K562 (cell line): Measurements from ENCODE around the gene ACTR1B. TPM values are rescaled to one million over a fixed set of nuclear protein-coding genes. Genes with fewer than 3 reads are reported as not detected.
A peak's percentile ranks its signal among the peaks of the same experiment; 100 is the strongest.

Experiments
- ATAC-seq: fragments of 200-7000 bp; cut with Tn5 transposase; 3 replicates; pipeline ENCODE4 v1.9.1; 2020; ENCODE audit warnings: moderate library complexity
- BruUV-seq: library from RNA; stranded (reverse); fragments of 400-500 nt; replicated peaks from 2 replicates; lab custom pipeline; 2021; lab: Mats Ljungman, UMichigan
- CTCF ChIA-PET: fragments of 300-600 bp; formaldehyde crosslinking; extraction: SDS; loops from one replicate; lab custom pipeline; 2021; ENCODE audit warnings: low intra/inter-chr PET ratio; lab: Yijun Ruan, JAX
- POLR2A ChIA-PET: fragments of 300-600, 350-650 bp; sonication (Branson Sonifier 250); formaldehyde crosslinking; extraction: SDS; loops from one replicate; lab custom pipeline; 2021; ENCODE audit warnings: antibody characterized with exemption, inconsistent platforms; lab: Yijun Ruan, JAX
- DNase-seq, 4 experiments: peaks; one replicate each; pipeline versions ENCODE4 v3.0.0 to v3.0.0-alpha.2; 2011 to 2018; ENCODE audit warnings: low spot score in 3 of 4, mixed read lengths in 3 of 4; ENCODE audit errors: extremely low read depth in 1 of 4
- FAIRE-seq: peaks from 2 replicates; lab custom pipeline; 2011; peaks lifted over from hg19 to GRCh38; lab: Jason Lieb, UNC
- H2AFZ ChIP-seq: 2 replicates; pipeline ENCODE4 v1.6.0; 2011; ENCODE audit warnings: low read depth, low read length, control low read depth, inconsistent platforms
- H3K27ac ChIP-seq: fragments of 200-600 bp; 3 replicates; pipeline ENCODE4 v1.8.0; 2011; ENCODE audit warnings: low read depth, mild to moderate bottlenecking, control low read depth, inconsistent platforms, low read length, moderate library complexity, mixed read lengths; ENCODE audit errors: extremely low read depth
- H3K27me3 ChIP-seq, 2 experiments: fragments of 300-600 bp in 1 of 2; 2 replicates in 1 of 2; 3 replicates in 1 of 2; pipeline versions ENCODE4 v1.6.0 to v1.8.0; 2011; ENCODE audit warnings: inconsistent platforms in 2 of 2, low read length in 2 of 2, mild to moderate bottlenecking in 1 of 2, mixed read lengths in 1 of 2, moderate library complexity in 1 of 2; ENCODE audit not compliant: control insufficient read depth in 2 of 2, insufficient read depth in 2 of 2
- H3K36me3 ChIP-seq: fragments of 300-600 bp; 3 replicates; pipeline ENCODE4 v1.8.0; 2011; ENCODE audit warnings: mild to moderate bottlenecking, low read length, inconsistent platforms; ENCODE audit not compliant: control insufficient read depth, insufficient read depth
- H3K4me1 ChIP-seq, 2 experiments: fragments of 200-600 bp in 1 of 2; replicated peaks in 1 of 2; 2 replicates in 1 of 2; 3 replicates in 1 of 2; pipeline versions ENCODE4 v1.5.1 to v1.8.0; 2011; ENCODE audit warnings: inconsistent platforms in 2 of 2, low read length in 2 of 2, mild to moderate bottlenecking in 1 of 2, mixed read lengths in 1 of 2, moderate library complexity in 1 of 2; ENCODE audit not compliant: control insufficient read depth in 2 of 2, insufficient read depth in 2 of 2
- H3K4me2 ChIP-seq: 2 replicates; pipeline ENCODE4 v1.6.1; 2011; ENCODE audit warnings: low read length, control low read depth, inconsistent platforms, mixed read lengths; ENCODE audit not compliant: insufficient read depth
- H3K4me3 ChIP-seq: fragments of 200-600 bp; sonication (generic), shearing (Covaris generic); 2 replicates; pipeline ENCODE4 v1.5.1; 2016; ENCODE audit warnings: control low read depth, inconsistent platforms
- H3K79me2 ChIP-seq: fragments of 200-600 bp; 3 replicates; pipeline ENCODE4 v1.8.0; 2011; ENCODE audit warnings: low read length, inconsistent platforms; ENCODE audit not compliant: control insufficient read depth, insufficient read depth
- H3K9ac ChIP-seq, 2 experiments: 2 replicates each; pipeline versions ENCODE4 v1.6.0 to v1.6.1; 2011; ENCODE audit warnings: low read depth in 2 of 2, low read length in 2 of 2, control low read depth in 1 of 2, inconsistent platforms in 1 of 2, mild to moderate bottlenecking in 1 of 2, mixed read lengths in 1 of 2; ENCODE audit not compliant: insufficient read depth in 1 of 2
- H3K9me1 ChIP-seq: one replicate; pipeline ENCODE4 v1.6.0; 2011; ENCODE audit warnings: inconsistent platforms, mild to moderate bottlenecking, low read length, moderate library complexity; ENCODE audit not compliant: control insufficient read depth, insufficient read depth
- H3K9me3 ChIP-seq: replicated peaks from 2 replicates; pipeline ENCODE4 v1.5.1; 2011; ENCODE audit warnings: low read depth, low read length, inconsistent platforms; ENCODE audit not compliant: control insufficient read depth, insufficient read depth
- H4K20me1 ChIP-seq: replicated peaks from 2 replicates; pipeline ENCODE4 v1.6.1; 2011; ENCODE audit warnings: low read length, inconsistent platforms, mixed read lengths; ENCODE audit not compliant: control insufficient read depth, insufficient read depth
- CEBPB ChIP-seq: fragments of 450-650 bp; IDR thresholded peaks from 2 replicates; pipeline ENCODE4 v1.6.1; 2016; ENCODE audit warnings: missing genetic modification characterization, missing compliant biosample characterization
- KDM4B ChIP-seq, 2 experiments: fragments of 450-650 bp in 1 of 2; sonication (generic) in 1 of 2; IDR thresholded peaks; 2 replicates each; pipeline ENCODE4 v1.6.1; 2016 to 2017; ENCODE audit warnings: borderline replicate concordance in 2 of 2, antibody characterized with exemption in 1 of 2, low read depth in 1 of 2, mild to moderate bottlenecking in 1 of 2
- ZNF431 ChIP-seq: sonication (generic); formaldehyde crosslinking; IDR thresholded peaks from 2 replicates; pipeline ENCODE4 v1.8.0; 2022; ENCODE audit warnings: mild to moderate bottlenecking, missing genetic modification reagents
- ZNF609 ChIP-seq: sonication (generic); formaldehyde crosslinking; IDR thresholded peaks from 2 replicates; pipeline ENCODE4 v1.8.1; 2023; ENCODE audit warnings: missing genetic modification reagents, mild to moderate bottlenecking, borderline replicate concordance
- WGBS: fragments of 100-300 bp; shearing (Covaris generic); methylation state at CpG from one replicate; pipeline ENCODE4 v1.1.6; 2016; ENCODE audit warnings: low coverage, mixed read lengths; ENCODE audit not compliant: insufficient coverage; ENCODE audit errors: missing lambda C conversion rate; 5-methylcytosine and 5-hydroxymethylcytosine counted together
- in situ Hi-C: fragments of 300-500 bp; cut with MboI; formaldehyde crosslinking; loops from 4 replicates; pipeline ENCODE4 v1.15.0; 2018; ENCODE audit warnings: inconsistent platforms, mixed read lengths
- intact Hi-C: fragments of 100-400 bp; cut with micrococcal nuclease; formaldehyde crosslinking; loops from 2 replicates; pipeline ENCODE4 v1.14.2; 2022
- polyA plus RNA-seq, 8 experiments: library from polyadenylated mRNA; depleted of rRNA in 4 of 8; stranded (reverse) in 5 of 8; unstranded in 3 of 8; fragments of >200 nt; fragmentation: Nextera tagmentation in 2 of 8; fragmentation: Illumina TruSeq in 1 of 8; extraction: Ambion mirVana in 2 of 8; extraction: Trizol in 1 of 8; gene quantifications; 2 replicates each; pipeline versions ENCODE4 v1.2.1 to v1.2.3, GENCODE V29; 2011 to 2014; ENCODE audit warnings: inconsistent platforms in 1 of 8, missing spikeins in 1 of 8
- total RNA-seq, 7 experiments: library from RNA; depleted of rRNA in 6 of 7; stranded (reverse); fragments of >200 nt in 6 of 7; fragmentation: Illumina TruSeq in 2 of 7; extraction: Trizol in 2 of 7; gene quantifications; 2 replicates each; pipeline versions ENCODE4 v1.2.1 to v1.2.3, GENCODE V29; 2011 to 2021; ENCODE audit warnings: low replicate concordance in 1 of 7

The ACTR1B gene
- total and polyA plus RNA-seq, 9 of the 15 experiments (the other 6 are each of a cell fraction or from before 2014, with no cell fraction given), result 0.49 to 42.3 (median 22.5) TPM

- Histone ChIP-seq H3K79me2 (no peaks in the 10 kb centered on the region), H3K9me3 (no peaks in the 10 kb centered on the region), H3K4me2 (no peak overlapping the region), H3K9ac (no peak overlapping the region; a peak in 1 of 4 replicates), H4K20me1 (no peaks in the 10 kb centered on the region), H2AFZ (no peak overlapping the region; the same call in 1 of the 2 replicates), H3K36me3 (no peaks in the 10 kb centered on the region), H3K9me1 (no peaks in the 10 kb centered on the region), H3K27me3 (no peaks in the 10 kb centered on the region), H3K27ac (no peak overlapping the region)
- intact Hi-C loops (no loop called here), in situ Hi-C loops (no loop called here)
- 42% methylated on average over 5 of the region's 5 CpGs for WGBS
- no TSS peak for BruUV-seq
- FAIRE-seq (no peak), ATAC-seq (no peak)
- POLR2A ChIA-PET, result interaction anchor here (0.6 to 1.2 kb wide), 2 partner anchors 32 to 694 kb away, joined by 3 to 4 read pairs; partner anchors contain the start of gene ACTR1B
- TF ChIP-seq CEBPB (tag) (peak; percentile 44; the same call in 1 of the 2 replicates), ZNF431 (CRISPR knock-in tag) (no peak), ZNF609 (CRISPR knock-in tag) (no peak), KDM4B (IDR thresholded peaks at IDR 0.05; ENCODE audit: borderline replicate concordance in 2 of 2, low read depth in 1 of 2) (no peak)
- TF ChIP-seq, all 486 proteins: peak for 1
- Histone ChIP-seq H3K4me1 (peaks cover 3 to 6% of the 10 kb centered on the region in 2 experiments; a peak in 3 of 5 replicates), H3K4me3 (no peak overlapping the region)
- DNase-seq, result no peak
- CTCF ChIA-PET, result interaction anchor here (7.4 kb wide), 1 partner anchor 105 kb away, joined by 198 read pairs; the partner anchor contains the start of gene ANKRD36B
Measured at GRCh38 chr2:97695744-97696143, 31.9 kb upstream of the ACTR1B start.
